MCF 10A (cell line): Measurements from ENCODE around the gene OR2A5. TPM values are rescaled to one million over a fixed set of nuclear protein-coding genes. Genes with fewer than 3 reads are reported as not detected.
"Not testable (repeated sequence)": the region's sequence is repeated elsewhere in the genome, so short reads cannot be mapped to it uniquely, and the experiment has no call there.

Experiments
- BruUV-seq: library from RNA; stranded (reverse); fragments of 400-500 nt; replicated peaks from 2 replicates; lab custom pipeline; 2021; lab: Mats Ljungman, UMichigan
- CTCF ChIA-PET: fragments of 300-600 bp; sonication (Branson Sonifier 250); formaldehyde crosslinking; extraction: SDS; loops from one replicate; lab custom pipeline; 2021; ENCODE audit warnings: antibody characterized with exemption, inconsistent platforms; lab: Yijun Ruan, JAX
- POLR2A ChIA-PET: fragments of 300-600, 350-650 bp; sonication (Branson Sonifier 250); formaldehyde crosslinking; extraction: SDS; loops from one replicate; lab custom pipeline; 2020; ENCODE audit warnings: antibody characterized with exemption, inconsistent platforms; lab: Yijun Ruan, JAX
- DNase-seq: peaks from one replicate; pipeline ENCODE4 v3.0.0-alpha.2; 2018; ENCODE audit not compliant: unreplicated experiment
- H3K27ac Mint-ChIP-seq: one replicate; pipeline ENCODE4 v1.8.0; 2022; ENCODE audit warnings: mild to moderate bottlenecking, low read depth, mixed read lengths; ENCODE audit not compliant: unreplicated experiment
- H3K27me3 Mint-ChIP-seq: one replicate; pipeline ENCODE4 v1.8.0; 2022; ENCODE audit warnings: mixed read lengths; ENCODE audit not compliant: insufficient read depth, unreplicated experiment
- H3K36me3 Mint-ChIP-seq: one replicate; pipeline ENCODE4 v1.8.0; 2022; ENCODE audit warnings: mild to moderate bottlenecking, moderate library complexity, mixed read lengths; ENCODE audit not compliant: insufficient read depth, unreplicated experiment
- H3K4me1 Mint-ChIP-seq: one replicate; pipeline ENCODE4 v1.8.0; 2022; ENCODE audit warnings: mixed read lengths; ENCODE audit not compliant: insufficient read depth, unreplicated experiment
- H3K4me3 Mint-ChIP-seq: one replicate; pipeline ENCODE4 v1.8.0; 2022; ENCODE audit warnings: mild to moderate bottlenecking, moderate library complexity, mixed read lengths; ENCODE audit not compliant: unreplicated experiment
- H3K9me3 Mint-ChIP-seq: one replicate; pipeline ENCODE4 v1.8.0; 2022; ENCODE audit warnings: mixed read lengths; ENCODE audit not compliant: unreplicated experiment
- intact Hi-C: fragments of 100-400 bp; cut with micrococcal nuclease; formaldehyde crosslinking; loops from 2 replicates; pipeline ENCODE4 v1.14.1; 2022
- total RNA-seq: library from RNA; stranded (reverse); gene quantifications from 2 replicates; pipeline ENCODE4 v1.2.3, GENCODE V29; 2022
- TF ChIP-seq, protein P1 (sequence below): fragments of 200-600 bp; IDR thresholded peaks from one replicate; pipeline ENCODE4 v1.8.0; 2022; ENCODE audit warnings: antibody characterized with exemption, mild to moderate bottlenecking; ENCODE audit not compliant: unreplicated experiment

OR2A5 gene
- total RNA-seq, 1 experiment from 2014 or later: not detected

DNA sequence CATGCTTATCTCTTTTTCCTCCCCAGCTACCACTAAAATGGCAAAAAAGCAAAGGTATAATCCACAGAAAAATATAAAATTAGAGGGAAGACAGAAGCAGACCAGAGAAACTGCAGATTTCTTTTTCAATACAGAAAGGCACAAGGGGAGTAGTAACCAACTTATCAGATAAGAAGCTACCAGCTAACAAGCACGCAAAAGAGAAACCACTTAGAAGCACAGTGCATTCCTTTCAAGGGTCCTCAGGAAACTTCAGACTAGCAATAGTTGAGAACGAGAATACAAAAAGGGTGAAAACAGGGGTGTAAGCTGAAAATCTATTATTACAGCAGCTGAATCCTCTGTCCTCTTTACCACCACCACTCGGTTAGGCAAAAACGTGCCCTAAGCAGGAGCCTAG lies 9.9 kb upstream of the OR2A5 start:
- no peaks in the 10 kb centered on the region for H3K9me3 Mint-ChIP-seq
- H3K4me1 Mint-ChIP-seq: no peaks in the 10 kb centered on the region
- no TSS peak for BruUV-seq
- no peak for DNase-seq
- ChIA-PET POLR2A (no interaction called here), CTCF (no interaction called here)
- no peak overlapping the region for H3K4me3 Mint-ChIP-seq
- H3K27me3 Mint-ChIP-seq: peaks cover 23% of the 10 kb centered on the region
- TF ChIP-seq, protein P1, sequence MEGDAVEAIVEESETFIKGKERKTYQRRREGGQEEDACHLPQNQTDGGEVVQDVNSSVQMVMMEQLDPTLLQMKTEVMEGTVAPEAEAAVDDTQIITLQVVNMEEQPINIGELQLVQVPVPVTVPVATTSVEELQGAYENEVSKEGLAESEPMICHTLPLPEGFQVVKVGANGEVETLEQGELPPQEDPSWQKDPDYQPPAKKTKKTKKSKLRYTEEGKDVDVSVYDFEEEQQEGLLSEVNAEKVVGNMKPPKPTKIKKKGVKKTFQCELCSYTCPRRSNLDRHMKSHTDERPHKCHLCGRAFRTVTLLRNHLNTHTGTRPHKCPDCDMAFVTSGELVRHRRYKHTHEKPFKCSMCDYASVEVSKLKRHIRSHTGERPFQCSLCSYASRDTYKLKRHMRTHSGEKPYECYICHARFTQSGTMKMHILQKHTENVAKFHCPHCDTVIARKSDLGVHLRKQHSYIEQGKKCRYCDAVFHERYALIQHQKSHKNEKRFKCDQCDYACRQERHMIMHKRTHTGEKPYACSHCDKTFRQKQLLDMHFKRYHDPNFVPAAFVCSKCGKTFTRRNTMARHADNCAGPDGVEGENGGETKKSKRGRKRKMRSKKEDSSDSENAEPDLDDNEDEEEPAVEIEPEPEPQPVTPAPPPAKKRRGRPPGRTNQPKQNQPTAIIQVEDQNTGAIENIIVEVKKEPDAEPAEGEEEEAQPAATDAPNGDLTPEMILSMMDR: no peak
- H3K27ac Mint-ChIP-seq: no peak overlapping the region
- H3K36me3 Mint-ChIP-seq: no peaks in the 10 kb centered on the region
- intact Hi-C loops: no loop called here

DNA sequence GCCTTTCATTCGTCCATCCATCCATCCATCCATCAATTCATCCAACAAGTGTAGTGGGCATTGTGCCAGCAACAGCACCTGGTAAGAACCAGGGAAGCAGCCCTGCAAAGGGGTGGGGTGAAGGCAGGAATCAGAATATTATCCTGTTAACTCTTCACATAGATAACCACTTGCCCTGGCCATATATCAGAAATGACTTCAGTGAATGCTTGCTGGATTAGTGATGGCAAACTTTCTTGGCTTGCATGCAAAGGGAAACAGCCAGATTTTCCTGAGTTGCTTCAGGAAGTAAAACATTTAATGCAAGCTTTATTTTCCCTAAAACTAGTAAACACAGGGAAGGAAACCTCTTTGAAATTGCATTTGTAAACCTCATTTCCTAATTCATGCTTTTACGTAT lies 743 bp downstream of the OR2A5 start:
- Mint-ChIP-seq H3K9me3 (no peaks in the 10 kb centered on the region), H3K27me3 (peaks cover 68% of the 10 kb centered on the region), H3K27ac (no peak overlapping the region), H3K36me3 (no peaks in the 10 kb centered on the region), H3K4me1 (no peaks in the 10 kb centered on the region), H3K4me3 (no peak overlapping the region)
- DNase-seq: no peak
- BruUV-seq: no TSS peak
- intact Hi-C loops: no loop called here
- ChIA-PET POLR2A (no interaction called here), CTCF (no interaction called here)
- TF ChIP-seq, protein P1: no peak

DNA sequence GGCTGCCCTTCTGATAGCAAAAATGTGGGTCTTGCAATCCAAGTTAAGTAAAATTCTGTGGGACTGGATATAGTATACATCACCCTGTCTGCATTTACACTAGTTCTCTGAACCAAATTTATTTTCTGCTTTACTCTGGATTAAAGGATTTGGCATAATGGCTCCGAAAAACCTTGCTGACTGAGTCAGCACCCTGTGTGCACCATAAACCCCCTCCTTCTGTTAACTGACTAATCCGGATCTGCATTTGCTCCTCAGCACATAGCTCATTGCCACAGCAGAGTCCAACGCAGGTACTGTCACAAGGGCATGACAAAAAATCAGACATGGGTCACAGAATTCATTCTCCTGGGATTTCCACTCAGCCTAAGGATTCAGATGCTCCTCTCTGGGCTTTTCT lies 1.3 kb downstream of the OR2A5 start:
- H3K4me1 Mint-ChIP-seq: no peaks in the 10 kb centered on the region
- DNase-seq: no peak
- POLR2A ChIA-PET: no interaction called here
- H3K36me3 Mint-ChIP-seq: no peaks in the 10 kb centered on the region
- no peak overlapping the region for H3K4me3 Mint-ChIP-seq
- intact Hi-C loops: no loop called here
- TF ChIP-seq, protein P1: no peak
- H3K27ac Mint-ChIP-seq: no peak overlapping the region
- no peaks in the 10 kb centered on the region for H3K9me3 Mint-ChIP-seq
- no TSS peak for BruUV-seq
- peaks cover 72% of the 10 kb centered on the region for H3K27me3 Mint-ChIP-seq
- CTCF ChIA-PET: no interaction called here

DNA sequence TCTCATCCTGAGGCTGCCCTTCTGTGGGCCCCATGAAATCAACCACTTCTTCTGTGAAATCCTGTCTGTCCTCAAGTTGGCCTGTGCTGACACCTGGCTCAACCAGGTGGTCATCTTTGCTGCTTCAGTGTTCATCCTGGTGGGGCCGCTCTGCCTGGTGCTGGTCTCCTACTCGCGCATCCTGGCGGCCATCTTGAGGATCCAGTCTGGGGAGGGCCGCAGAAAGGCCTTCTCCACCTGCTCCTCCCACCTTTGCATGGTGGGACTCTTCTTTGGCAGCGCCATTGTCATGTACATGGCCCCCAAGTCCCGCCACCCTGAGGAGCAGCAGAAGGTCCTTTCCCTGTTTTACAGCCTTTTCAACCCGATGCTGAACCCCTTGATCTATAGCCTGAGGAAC lies 2.1 kb downstream of the OR2A5 start:
- H3K4me3 Mint-ChIP-seq, DNase-seq, H3K36me3 Mint-ChIP-seq, POLR2A ChIA-PET, H3K4me1 Mint-ChIP-seq, BruUV-seq, CTCF ChIA-PET, H3K27ac Mint-ChIP-seq, intact Hi-C loops, H3K9me3 Mint-ChIP-seq: not testable (repeated sequence)
- H3K27me3 Mint-ChIP-seq: peaks cover 80% of the 10 kb centered on the region

DNA sequence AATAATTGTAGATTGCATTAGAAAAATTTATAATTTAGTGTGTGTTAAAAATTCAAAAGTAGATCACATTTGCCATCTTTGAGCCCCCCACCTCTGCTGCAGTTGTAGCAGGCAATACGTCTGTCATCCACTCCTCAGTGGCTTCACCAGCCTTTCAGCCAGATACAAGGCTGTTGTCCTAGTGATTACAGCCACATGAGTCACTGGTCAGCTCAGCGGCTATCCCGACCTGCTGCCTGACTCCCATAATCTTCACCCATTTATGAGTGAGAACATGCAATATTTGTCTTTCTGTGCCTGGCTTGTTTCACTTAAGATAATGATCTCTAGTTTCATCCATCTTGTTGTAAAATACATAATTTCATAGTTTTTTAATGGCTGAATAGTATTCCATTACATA lies 9.2 kb downstream of the OR2A5 start:
- TF ChIP-seq, protein P1: no peak
- H3K4me1 Mint-ChIP-seq: no peaks in the 10 kb centered on the region
- no peaks in the 10 kb centered on the region for H3K36me3 Mint-ChIP-seq
- H3K4me3 Mint-ChIP-seq: no peak overlapping the region
- ChIA-PET POLR2A (no interaction called here), CTCF (no interaction called here)
- peak; percentile 63 for DNase-seq
- BruUV-seq: no TSS peak
- H3K27me3 Mint-ChIP-seq: peaks cover 33% of the 10 kb centered on the region
- H3K27ac Mint-ChIP-seq: no peak overlapping the region
- no peaks in the 10 kb centered on the region for H3K9me3 Mint-ChIP-seq
- intact Hi-C loops: no loop called here
